ENCODE measurements around the gene SEMA3D. TPM values are rescaled to one million over a fixed set of nuclear protein-coding genes. Genes with fewer than 3 reads are reported as not detected.

The SEMA3D gene
- total and polyA plus RNA-seq, 4 experiments from 2014 or later, result not detected

DNA sequence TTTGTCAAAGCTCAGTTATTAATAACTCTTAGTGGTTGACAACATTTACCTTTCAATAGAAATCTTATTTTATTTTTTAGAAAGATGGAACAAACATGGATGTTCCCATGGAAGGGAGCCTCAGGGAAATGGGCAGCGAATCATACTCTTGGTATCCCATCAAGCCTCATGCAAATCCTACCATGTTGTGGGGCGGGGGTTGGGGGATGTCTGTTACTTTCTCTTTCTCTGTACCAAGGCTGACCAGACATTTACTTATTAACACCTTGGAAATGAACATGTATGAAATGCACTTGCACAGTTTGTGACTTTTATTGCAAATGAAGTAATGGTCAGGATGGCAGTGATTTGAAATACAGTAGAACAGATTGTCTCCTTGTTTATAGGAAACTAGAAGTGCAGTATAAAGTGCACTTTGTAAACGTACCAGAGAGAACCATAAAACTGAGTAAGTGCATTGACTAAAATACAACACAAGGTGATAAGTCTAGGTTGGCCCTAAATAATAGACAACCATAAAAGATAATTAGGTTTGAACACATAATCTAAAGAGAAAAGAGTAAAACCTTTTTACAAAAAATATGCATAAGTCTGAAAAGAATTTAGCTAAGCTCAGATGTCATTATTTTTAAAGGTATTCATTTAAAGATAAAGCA lies 32.4 kb downstream of the SEMA3D start:
- H3K9me3 Mint-ChIP-seq, result peaks cover 1 to 16% (median 5%) of the 10 kb centered on the region in 8 donors
- no peaks in the 10 kb centered on the region for H3K4me1 ChIP-seq (ENCODE audit: insufficient read depth, low read length)
- ChIA-PET POLR2A (ENCODE audit: partially characterized antibody) (no interaction called here), CTCF (ENCODE audit: partially characterized antibody) (no interaction called here)
- no peak for DNase-seq
- H3K27ac ChIP-seq (ENCODE audit: low read depth, low read length), result no peak overlapping the region
- H3K27me3 Mint-ChIP-seq, result no peaks in the 10 kb centered on the region
- H3K36me3 ChIP-seq (ENCODE audit: insufficient read depth, low read length), result no peaks in the 10 kb centered on the region
- no peaks in the 10 kb centered on the region for H3K36me3 Mint-ChIP-seq
- H3K4me1 Mint-ChIP-seq, result no peaks in the 10 kb centered on the region
- no peak overlapping the region for H3K27ac Mint-ChIP-seq
- no peaks in the 10 kb centered on the region for H3K9me3 ChIP-seq (ENCODE audit: control insufficient read depth in 1 of 2, low read length in 2 of 2)
- H3K4me3 ChIP-seq (ENCODE audit: low read length in 2 of 2), result no peak overlapping the region
- H3K4me3 Mint-ChIP-seq, result no peak overlapping the region
- no peaks in the 10 kb centered on the region for H3K27me3 ChIP-seq (ENCODE audit: insufficient read depth, low read length)
- intact Hi-C loops (cut with micrococcal nuclease), result no loop called here

DNA sequence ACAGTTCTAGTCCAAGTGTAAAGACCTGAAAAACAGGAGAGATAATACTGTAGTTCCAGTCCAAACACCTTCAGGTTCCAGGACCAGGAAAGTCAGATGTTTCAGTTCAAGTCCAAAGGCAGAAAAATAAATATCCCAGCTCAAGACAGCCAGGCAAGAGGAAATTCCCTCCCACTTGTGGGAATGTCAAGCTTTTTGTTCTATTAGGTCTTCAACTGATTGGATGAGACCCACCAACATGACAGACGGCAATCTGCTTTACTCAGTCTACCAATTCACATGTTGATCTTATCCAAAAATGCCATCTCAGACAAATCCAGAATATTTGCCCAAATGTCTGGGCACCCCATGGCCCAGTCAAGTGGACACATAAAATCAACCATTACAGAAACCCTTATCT lies 33.1 kb downstream of the SEMA3D start:
- no peaks in the 10 kb centered on the region for H3K27me3 ChIP-seq (ENCODE audit: insufficient read depth, low read length)
- ChIA-PET CTCF (ENCODE audit: partially characterized antibody) (no interaction called here), POLR2A (ENCODE audit: partially characterized antibody) (no interaction called here)
- no peak overlapping the region for H3K4me3 ChIP-seq (ENCODE audit: low read length in 2 of 2)
- intact Hi-C loops (cut with micrococcal nuclease), result no loop called here
- H3K27ac ChIP-seq (ENCODE audit: low read depth, low read length), result no peak overlapping the region
- Mint-ChIP-seq H3K4me3 (no peak overlapping the region), H3K4me1 (no peaks in the 10 kb centered on the region), H3K27ac (no peak overlapping the region), H3K27me3 (no peaks in the 10 kb centered on the region), H3K9me3 (peaks cover 0 to 9% (median 3%) of the 10 kb centered on the region in 8 donors), H3K36me3 (no peaks in the 10 kb centered on the region)
- H3K9me3 ChIP-seq (ENCODE audit: control insufficient read depth in 1 of 2, low read length in 2 of 2), result no peaks in the 10 kb centered on the region
- H3K36me3 ChIP-seq (ENCODE audit: insufficient read depth, low read length), result no peaks in the 10 kb centered on the region
- DNase-seq, result no peak
- no peaks in the 10 kb centered on the region for H3K4me1 ChIP-seq (ENCODE audit: insufficient read depth, low read length)

- H3K27ac Mint-ChIP-seq, result no peak overlapping the region
- POLR2A ChIA-PET (ENCODE audit: partially characterized antibody), result no interaction called here
Observed at GRCh38 chr7:85150624-85151023, 36.2 kb downstream of the SEMA3D start.

DNA sequence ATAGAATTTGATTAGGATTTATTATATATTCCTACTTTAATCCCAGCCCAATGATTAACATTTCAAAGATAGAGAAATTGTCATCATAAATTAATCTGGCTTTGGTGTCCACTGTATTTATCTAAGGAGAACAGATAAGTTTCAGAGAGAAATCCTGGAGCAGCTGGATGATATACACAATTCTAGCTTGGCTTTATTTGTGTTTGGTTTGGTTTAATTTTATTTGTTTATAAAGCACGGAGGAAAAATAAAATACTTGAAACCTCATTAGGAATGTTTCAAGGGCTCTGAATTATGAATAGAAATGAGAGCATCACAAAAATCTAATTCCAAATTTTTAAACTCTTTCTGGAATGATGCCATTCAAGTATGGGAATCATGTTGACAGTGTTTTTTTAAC lies 42.1 kb downstream of the SEMA3D start:
- no peaks in the 10 kb centered on the region for H3K4me1 ChIP-seq (ENCODE audit: insufficient read depth, low read length)
- Mint-ChIP-seq H3K4me1 (no peaks in the 10 kb centered on the region), H3K27me3 (no peaks in the 10 kb centered on the region), H3K9me3 (peaks cover 0 to 3% (median 0%) of the 10 kb centered on the region in 8 donors), H3K4me3 (no peak overlapping the region), H3K36me3 (no peaks in the 10 kb centered on the region), H3K27ac (no peak overlapping the region)
- H3K36me3 ChIP-seq (ENCODE audit: insufficient read depth, low read length), result no peaks in the 10 kb centered on the region
- ChIA-PET POLR2A (ENCODE audit: partially characterized antibody) (no interaction called here), CTCF (ENCODE audit: partially characterized antibody) (no interaction called here)
- H3K27ac ChIP-seq (ENCODE audit: low read depth, low read length), result no peak overlapping the region
- intact Hi-C loops (cut with micrococcal nuclease), result no loop called here
- H3K9me3 ChIP-seq (ENCODE audit: control insufficient read depth in 1 of 2, low read length in 2 of 2), result no peaks in the 10 kb centered on the region
- H3K27me3 ChIP-seq (ENCODE audit: insufficient read depth, low read length), result no peaks in the 10 kb centered on the region
- DNase-seq, result no peak
- H3K4me3 ChIP-seq (ENCODE audit: low read length in 2 of 2), result no peak overlapping the region

More at GRCh38 chr7:85150624-85151023, 36.2 kb downstream of the SEMA3D start:
- H3K27me3 ChIP-seq (ENCODE audit: insufficient read depth, low read length), result no peaks in the 10 kb centered on the region
- no peaks in the 10 kb centered on the region for H3K27me3 Mint-ChIP-seq
- peaks cover 0 to 3% (median 0%) of the 10 kb centered on the region in 8 donors for H3K9me3 Mint-ChIP-seq
- no peak for DNase-seq
- no peaks in the 10 kb centered on the region for H3K36me3 Mint-ChIP-seq
- H3K4me1 Mint-ChIP-seq, result no peaks in the 10 kb centered on the region
- no peak overlapping the region for H3K4me3 ChIP-seq (ENCODE audit: low read length in 2 of 2)
- no peak overlapping the region for H3K4me3 Mint-ChIP-seq
- no peak overlapping the region for H3K27ac ChIP-seq (ENCODE audit: low read depth, low read length)
- intact Hi-C loops (cut with micrococcal nuclease), result no loop called here
- no peaks in the 10 kb centered on the region for H3K9me3 ChIP-seq (ENCODE audit: control insufficient read depth in 1 of 2, low read length in 2 of 2)
- H3K36me3 ChIP-seq (ENCODE audit: insufficient read depth, low read length), result no peaks in the 10 kb centered on the region
- CTCF ChIA-PET (ENCODE audit: partially characterized antibody), result no interaction called here
- H3K4me1 ChIP-seq (ENCODE audit: insufficient read depth, low read length), result no peaks in the 10 kb centered on the region

- no peaks in the 10 kb centered on the region for H3K27me3 Mint-ChIP-seq
- H3K36me3 Mint-ChIP-seq, result no peaks in the 10 kb centered on the region
- ChIA-PET CTCF (ENCODE audit: partially characterized antibody) (no interaction called here), POLR2A (ENCODE audit: partially characterized antibody) (no interaction called here)
- H3K4me3 Mint-ChIP-seq, result no peak overlapping the region
- no peak overlapping the region for H3K4me3 ChIP-seq (ENCODE audit: low read length in 2 of 2)
- H3K4me1 ChIP-seq (ENCODE audit: insufficient read depth, low read length), result no peaks in the 10 kb centered on the region
- no peaks in the 10 kb centered on the region for H3K27me3 ChIP-seq (ENCODE audit: insufficient read depth, low read length)
- no peaks in the 10 kb centered on the region for H3K36me3 ChIP-seq (ENCODE audit: insufficient read depth, low read length)
- no peaks in the 10 kb centered on the region for H3K4me1 Mint-ChIP-seq
- intact Hi-C loops (cut with micrococcal nuclease), result no loop called here
- no peak overlapping the region for H3K27ac Mint-ChIP-seq
- DNase-seq, result no peak
- peaks cover 0 to 4% (median 0%) of the 10 kb centered on the region in 8 donors for H3K9me3 Mint-ChIP-seq
- H3K9me3 ChIP-seq (ENCODE audit: control insufficient read depth in 1 of 2, low read length in 2 of 2), result no peaks in the 10 kb centered on the region
- no peak overlapping the region for H3K27ac ChIP-seq (ENCODE audit: low read depth, low read length)
Observed at GRCh38 chr7:85135977-85136376, 50.9 kb downstream of the SEMA3D start.

DNA sequence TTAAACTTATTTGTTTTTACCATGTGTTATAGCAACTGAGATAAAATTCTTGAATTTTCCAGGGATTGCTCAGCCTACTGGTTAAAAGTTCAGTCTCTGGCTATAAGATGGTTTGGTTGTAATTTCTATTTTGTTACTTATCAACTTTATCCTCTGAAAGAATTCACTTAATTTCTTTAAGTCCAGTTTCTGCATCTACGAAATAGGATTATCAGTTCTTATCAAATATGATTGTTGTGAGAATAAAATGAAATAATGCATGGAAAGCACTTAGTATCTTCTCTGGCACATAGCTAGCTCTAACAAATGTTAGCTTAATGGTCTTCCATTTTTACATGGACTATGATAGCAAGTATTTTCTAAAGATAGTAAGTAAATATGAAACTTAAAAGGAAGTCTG lies 53.3 kb downstream of the SEMA3D start:
- CTCF ChIA-PET (ENCODE audit: partially characterized antibody), result no interaction called here
- Mint-ChIP-seq H3K4me1 (no peaks in the 10 kb centered on the region), H3K9me3 (no peaks in the 10 kb centered on the region), H3K4me3 (no peak overlapping the region), H3K36me3 (no peaks in the 10 kb centered on the region), H3K27ac (no peak overlapping the region), H3K27me3 (no peaks in the 10 kb centered on the region)
- DNase-seq, result no peak
- H3K4me3 ChIP-seq (ENCODE audit: low read length in 2 of 2), result no peak overlapping the region
- H3K9me3 ChIP-seq (ENCODE audit: control insufficient read depth in 1 of 2, low read length in 2 of 2), result no peaks in the 10 kb centered on the region
- no peak overlapping the region for H3K27ac ChIP-seq (ENCODE audit: low read depth, low read length)
- no peaks in the 10 kb centered on the region for H3K4me1 ChIP-seq (ENCODE audit: insufficient read depth, low read length)
- no peaks in the 10 kb centered on the region for H3K36me3 ChIP-seq (ENCODE audit: insufficient read depth, low read length)
- intact Hi-C loops (cut with micrococcal nuclease), result no loop called here
- POLR2A ChIA-PET (ENCODE audit: partially characterized antibody), result no interaction called here
- no peaks in the 10 kb centered on the region for H3K27me3 ChIP-seq (ENCODE audit: insufficient read depth, low read length)

DNA sequence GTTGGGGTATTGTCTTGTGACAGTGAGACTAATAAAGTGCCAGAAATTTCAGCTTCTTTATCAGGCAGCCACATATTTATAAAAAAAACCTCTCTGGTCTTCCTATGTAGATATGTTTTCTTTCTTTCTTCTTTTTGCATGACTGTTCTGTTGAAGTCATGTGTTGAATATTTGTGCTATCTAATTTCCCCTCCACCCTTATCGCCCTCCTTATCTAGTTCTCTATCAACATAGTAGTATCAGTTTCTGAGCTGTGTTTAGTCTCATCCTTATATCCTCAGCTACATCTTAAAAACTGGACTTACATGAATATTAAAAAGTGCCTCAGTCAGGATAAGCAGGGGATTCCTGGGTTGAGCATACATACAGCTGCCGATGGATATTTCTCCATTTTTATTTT lies 53.9 kb downstream of the SEMA3D start:
- H3K27ac Mint-ChIP-seq, result no peak overlapping the region
- Histone ChIP-seq H3K4me1 (ENCODE audit: insufficient read depth, low read length) (no peaks in the 10 kb centered on the region), H3K27ac (ENCODE audit: low read depth, low read length) (no peak overlapping the region), H3K4me3 (ENCODE audit: low read length in 2 of 2) (no peak overlapping the region), H3K27me3 (ENCODE audit: insufficient read depth, low read length) (no peaks in the 10 kb centered on the region), H3K36me3 (ENCODE audit: insufficient read depth, low read length) (no peaks in the 10 kb centered on the region), H3K9me3 (ENCODE audit: control insufficient read depth in 1 of 2, low read length in 2 of 2) (no peaks in the 10 kb centered on the region)
- no peaks in the 10 kb centered on the region for H3K27me3 Mint-ChIP-seq
- intact Hi-C loops (cut with micrococcal nuclease), result no loop called here
- no peak for DNase-seq
- no peak overlapping the region for H3K4me3 Mint-ChIP-seq
- ChIA-PET CTCF (ENCODE audit: partially characterized antibody) (no interaction called here), POLR2A (ENCODE audit: partially characterized antibody) (no interaction called here)
- H3K4me1 Mint-ChIP-seq, result no peaks in the 10 kb centered on the region
- H3K36me3 Mint-ChIP-seq, result no peaks in the 10 kb centered on the region
- no peaks in the 10 kb centered on the region for H3K9me3 Mint-ChIP-seq

GRCh38 chr7:85130702-85131101 lies 56.2 kb downstream of the SEMA3D start:
- ChIA-PET POLR2A (ENCODE audit: partially characterized antibody) (no interaction called here), CTCF (ENCODE audit: partially characterized antibody) (no interaction called here)
- H3K4me3 ChIP-seq (ENCODE audit: low read length in 2 of 2), result no peak overlapping the region
- Mint-ChIP-seq H3K27me3 (no peaks in the 10 kb centered on the region), H3K9me3 (no peaks in the 10 kb centered on the region), H3K36me3 (no peaks in the 10 kb centered on the region), H3K4me3 (no peak overlapping the region), H3K4me1 (no peaks in the 10 kb centered on the region), H3K27ac (no peak overlapping the region)
- H3K27me3 ChIP-seq (ENCODE audit: insufficient read depth, low read length), result no peaks in the 10 kb centered on the region
- no peaks in the 10 kb centered on the region for H3K4me1 ChIP-seq (ENCODE audit: insufficient read depth, low read length)
- H3K36me3 ChIP-seq (ENCODE audit: insufficient read depth, low read length), result no peaks in the 10 kb centered on the region
- H3K27ac ChIP-seq (ENCODE audit: low read depth, low read length), result no peak overlapping the region
- intact Hi-C loops (cut with micrococcal nuclease), result no loop called here
- DNase-seq, result no peak
- no peaks in the 10 kb centered on the region for H3K9me3 ChIP-seq (ENCODE audit: control insufficient read depth in 1 of 2, low read length in 2 of 2)

All from CD4-positive, alpha-beta memory T cell (primary cell).